Neuronal stem cell (in vitro differentiated cells): Measurements from ENCODE around the gene ANAPC7.
"Not testable (repeated sequence)": the region's sequence is repeated elsewhere in the genome, so short reads cannot be mapped to it uniquely, and the experiment has no call there.

Experiments used
- DNase-seq: peaks from one replicate; pipeline ENCODE4 v3.0.0-alpha.2; 2013; ENCODE audit warnings: low spot score
- H2AFZ ChIP-seq: one replicate; pipeline ENCODE4 v1.6.1; 2013; ENCODE audit warnings: mild to moderate bottlenecking, low read length, inconsistent platforms
- H2AK5ac ChIP-seq: 2 replicates; pipeline ENCODE4 v1.6.1; 2013; ENCODE audit warnings: low read depth, mild to moderate bottlenecking, inconsistent platforms, low read length, moderate library complexity, mixed read lengths
- H2BK120ac ChIP-seq: 2 replicates; pipeline ENCODE4 v1.6.1; 2013; ENCODE audit warnings: low read depth, mild to moderate bottlenecking, inconsistent platforms, low read length, moderate library complexity, mixed read lengths
- H2BK12ac ChIP-seq: one replicate; pipeline ENCODE4 v1.6.1; 2013; ENCODE audit warnings: low read length, inconsistent platforms
- H2BK15ac ChIP-seq: 2 replicates; pipeline ENCODE4 v1.6.1; 2013; ENCODE audit warnings: mild to moderate bottlenecking, low read length, inconsistent platforms, mixed read lengths
- H2BK5ac ChIP-seq: one replicate; pipeline ENCODE4 v1.6.1; 2013; ENCODE audit warnings: inconsistent platforms, mild to moderate bottlenecking, low read length, moderate library complexity
- H3K14ac ChIP-seq: one replicate; pipeline ENCODE4 v1.6.1; 2013; ENCODE audit warnings: low read length, inconsistent platforms
- H3K18ac ChIP-seq: 2 replicates; pipeline ENCODE4 v1.6.1; 2013; ENCODE audit warnings: low read length, inconsistent platforms
- H3K23ac ChIP-seq: 2 replicates; pipeline ENCODE4 v1.6.1; 2013; ENCODE audit warnings: low read depth, mild to moderate bottlenecking, mixed read lengths, low read length, inconsistent platforms; ENCODE audit not compliant: poor library complexity
- H3K27ac ChIP-seq: replicated peaks from 3 replicates; pipeline ENCODE4 v1.5.1; 2013; ENCODE audit warnings: low read length, inconsistent platforms
- H3K27me3 ChIP-seq, 3 experiments: 2 replicates each; pipeline ENCODE4 v1.6.1; 2013; ENCODE audit warnings: low read length in 3 of 3, mild to moderate bottlenecking in 2 of 3, inconsistent platforms in 1 of 3, low read depth in 1 of 3, mixed read lengths in 1 of 3, moderate library complexity in 1 of 3; ENCODE audit not compliant: control insufficient read depth in 3 of 3, insufficient read depth in 3 of 3
- H3K36me3 ChIP-seq, 2 donors: replicated peaks in 1 of 2; 2 replicates each; pipeline ENCODE4 v1.6.1; 2013; ENCODE audit warnings: low read length in 2 of 2; ENCODE audit not compliant: control insufficient read depth in 2 of 2, insufficient read depth in 2 of 2
- H3K4ac ChIP-seq: 2 replicates; pipeline ENCODE4 v1.6.1; 2013; ENCODE audit warnings: inconsistent platforms, mild to moderate bottlenecking, low read length, moderate library complexity
- H3K4me1 ChIP-seq, 2 donors: 1 replicate in 1 of 2; 2 replicates in 1 of 2; pipeline ENCODE4 v1.6.1; 2013; ENCODE audit warnings: low read length in 2 of 2, low read depth in 1 of 2; ENCODE audit not compliant: control insufficient read depth in 2 of 2, insufficient read depth in 1 of 2
- H3K4me2 ChIP-seq: one replicate; pipeline ENCODE4 v1.6.1; 2013; ENCODE audit warnings: mild to moderate bottlenecking, low read length, inconsistent platforms; ENCODE audit not compliant: insufficient read depth, poor library complexity, severe bottlenecking
- H3K4me3 ChIP-seq, 2 donors: 2 replicates each; pipeline ENCODE4 v1.5.1; 2013; ENCODE audit warnings: low read length in 2 of 2, mild to moderate bottlenecking in 2 of 2, inconsistent platforms in 1 of 2, moderate library complexity in 1 of 2
- H3K79me1 ChIP-seq: one replicate; pipeline ENCODE4 v1.6.1; 2013; ENCODE audit warnings: low read depth, mild to moderate bottlenecking, inconsistent platforms, low read length, moderate library complexity
- H3K9ac ChIP-seq: one replicate; pipeline ENCODE4 v1.6.1; 2013; ENCODE audit warnings: mild to moderate bottlenecking, low read depth, low read length, inconsistent platforms; ENCODE audit not compliant: poor library complexity
- H3K9me3 ChIP-seq, 2 donors: replicated peaks in 1 of 2; 2 replicates each; pipeline versions ENCODE3 to v1.6.1; 2013; ENCODE audit warnings: low read length in 2 of 2, mild to moderate bottlenecking in 2 of 2, inconsistent platforms in 1 of 2, low read depth in 1 of 2, mixed read lengths in 1 of 2, moderate library complexity in 1 of 2; ENCODE audit not compliant: control insufficient read depth in 2 of 2, insufficient read depth in 1 of 2
- H4K8ac ChIP-seq: one replicate; pipeline ENCODE4 v1.6.1; 2013; ENCODE audit warnings: low read depth, mild to moderate bottlenecking, inconsistent platforms, low read length, moderate library complexity
- H4K91ac ChIP-seq: one replicate; pipeline ENCODE4 v1.6.1; 2013; ENCODE audit warnings: low read length, low read depth, mild to moderate bottlenecking, inconsistent platforms; ENCODE audit not compliant: poor library complexity
- WGBS, 2 donors: extraction: QIAGEN DNeasy Blood & Tissue Kit; methylation state at CpG; one replicate each; pipeline ENCODE4 v1.1.7; 2013; ENCODE audit warnings: missing lambda C conversion rate in 2 of 2, mixed read lengths in 1 of 2; ENCODE audit not compliant: insufficient read length in 2 of 2, insufficient replicate concordance in 1 of 2; ENCODE audit errors: extremely low coverage in 2 of 2; 5-methylcytosine and 5-hydroxymethylcytosine counted together

ANAPC7 gene

GRCh38 chr12:110358384-110359097, 45.0 kb downstream of the ANAPC7 start:
- not testable (repeated sequence) for H2AFZ ChIP-seq, H3K27ac ChIP-seq, H3K27me3 ChIP-seq, H4K91ac ChIP-seq, H2BK15ac ChIP-seq, H2AK5ac ChIP-seq, H3K4me3 ChIP-seq, H2BK5ac ChIP-seq, H3K23ac ChIP-seq, H3K9me3 ChIP-seq, H3K14ac ChIP-seq, H2BK12ac ChIP-seq, H3K18ac ChIP-seq, H4K8ac ChIP-seq, H3K4ac ChIP-seq, H3K36me3 ChIP-seq, H2BK120ac ChIP-seq, DNase-seq, H3K79me1 ChIP-seq, H3K9ac ChIP-seq, H3K4me2 ChIP-seq, H3K4me1 ChIP-seq
- no CpG with 5 or more reads among the region's 8 CpGs for WGBS, 2 donors

- Histone ChIP-seq H3K4me2 (no peak overlapping the region), H2BK5ac (no peak overlapping the region), H3K23ac (no peak overlapping the region), H4K8ac (no peak overlapping the region), H2BK15ac (no peak overlapping the region), H3K4me3 (no peak overlapping the region), H2AFZ (no peak overlapping the region), H3K9ac (no peak overlapping the region), H2AK5ac (no peak overlapping the region), H3K4ac (no peak overlapping the region), H3K79me1 (no peaks in the 10 kb centered on the region), H2BK120ac (no peak overlapping the region), H3K27ac (no peak overlapping the region), H3K18ac (no peak overlapping the region), H3K4me1 (no peaks in the 10 kb centered on the region), H4K91ac (no peak overlapping the region), H3K14ac (no peak overlapping the region), H3K27me3 (no peaks in the 10 kb centered on the region), H3K9me3 (no peaks in the 10 kb centered on the region), H3K36me3 (peaks cover 1 to 26% of the 10 kb centered on the region in 2 donors), H2BK12ac (no peak overlapping the region)
- WGBS, 2 donors: no CpG with 5 or more reads among the region's 3 CpGs
- no peak for DNase-seq
Measured at GRCh38 chr12:110355073-110355472, 48.4 kb downstream of the ANAPC7 start.

GRCh38 chr12:110354172-110354780, 49.2 kb downstream of the ANAPC7 start:
- Histone ChIP-seq H3K4me1 (no peaks in the 10 kb centered on the region), H2AFZ (no peak overlapping the region), H3K4me3 (no peak overlapping the region), H3K36me3 (peaks cover 9 to 34% of the 10 kb centered on the region in 2 donors), H3K4ac (no peak overlapping the region), H2BK5ac (no peak overlapping the region), H3K27me3 (no peaks in the 10 kb centered on the region), H4K91ac (no peak overlapping the region), H2BK12ac (no peak overlapping the region), H3K9me3 (no peaks in the 10 kb centered on the region), H3K9ac (no peak overlapping the region), H3K23ac (peak overlapping the region; percentile 13), H2BK15ac (no peak overlapping the region), H2BK120ac (no peak overlapping the region), H4K8ac (no peak overlapping the region), H3K27ac (no peak overlapping the region), H3K18ac (no peak overlapping the region), H3K79me1 (no peaks in the 10 kb centered on the region), H3K14ac (no peak overlapping the region), H3K4me2 (no peak overlapping the region), H2AK5ac (no peak overlapping the region)
- no CpG with 5 or more reads among the region's 7 CpGs for WGBS, 2 donors
- no peak for DNase-seq

GRCh38 chr12:110353211-110353965, 50.1 kb downstream of the ANAPC7 start:
- H3K27ac ChIP-seq: no peak overlapping the region
- no peak overlapping the region for H3K14ac ChIP-seq
- no CpG with 5 or more reads among the region's 13 CpGs for WGBS, 2 donors

More at GRCh38 chr12:110353211-110353965, 50.1 kb downstream of the ANAPC7 start:
- Histone ChIP-seq H2AK5ac (no peak overlapping the region), H3K36me3 (peaks cover 13 to 42% of the 10 kb centered on the region in 2 donors), H3K4me1 (no peaks in the 10 kb centered on the region), H2AFZ (no peak overlapping the region), H3K4me3 (no peak overlapping the region), H3K4me2 (no peak overlapping the region), H2BK120ac (no peak overlapping the region), H3K18ac (no peak overlapping the region), H3K79me1 (no peaks in the 10 kb centered on the region), H3K9me3 (no peaks in the 10 kb centered on the region), H3K4ac (no peak overlapping the region), H3K23ac (no peak overlapping the region), H4K91ac (no peak overlapping the region), H2BK5ac (no peak overlapping the region), H4K8ac (no peak overlapping the region), H3K27me3 (no peaks in the 10 kb centered on the region), H2BK12ac (no peak overlapping the region), H3K9ac (no peak overlapping the region), H2BK15ac (no peak overlapping the region)
- no peak for DNase-seq
